NCI-H82 (cell line): ENCODE measurements around the gene NDUFB7.
"Not testable (repeated sequence)": the region's sequence is repeated elsewhere in the genome, so short reads cannot be mapped to it uniquely, and the experiment has no call there.

Source experiments
- DNase-seq: peaks from one replicate; lab custom pipeline; 2025; lab: John Stamatoyannopoulos, UW

The NDUFB7 gene

DNA sequence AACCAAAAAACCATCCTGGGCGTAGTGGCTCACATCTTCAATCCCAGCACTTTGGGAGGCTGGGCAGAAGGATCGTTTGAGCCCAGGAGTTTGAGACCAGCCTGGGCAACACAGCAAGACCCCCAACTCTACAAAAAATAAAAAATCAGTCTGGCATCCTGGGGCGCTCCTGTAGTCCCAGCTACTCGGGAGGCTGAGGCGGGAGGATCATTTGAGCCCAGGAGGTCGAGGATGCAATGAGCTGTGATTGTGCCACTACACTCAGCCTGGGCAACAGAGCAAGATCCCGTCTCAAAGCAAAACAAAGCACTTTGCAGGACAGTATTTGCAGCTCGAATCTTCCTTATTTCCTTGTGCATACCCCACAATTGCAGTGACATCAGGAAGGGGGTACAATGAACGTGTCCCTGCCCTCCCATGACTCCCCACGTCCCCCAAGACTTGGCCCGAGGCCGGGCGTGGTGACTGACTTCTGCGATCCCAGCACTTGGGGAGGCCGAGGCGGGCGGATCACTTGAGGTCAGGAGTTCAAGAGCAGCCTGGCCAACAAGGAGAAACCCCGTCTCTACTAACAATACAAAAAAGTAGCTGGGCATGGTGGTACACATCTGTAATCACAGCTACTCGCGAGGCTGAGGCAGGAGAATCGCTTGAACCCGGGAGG lies 870 bp downstream of the NDUFB7 start:
- no peak for DNase-seq

DNA sequence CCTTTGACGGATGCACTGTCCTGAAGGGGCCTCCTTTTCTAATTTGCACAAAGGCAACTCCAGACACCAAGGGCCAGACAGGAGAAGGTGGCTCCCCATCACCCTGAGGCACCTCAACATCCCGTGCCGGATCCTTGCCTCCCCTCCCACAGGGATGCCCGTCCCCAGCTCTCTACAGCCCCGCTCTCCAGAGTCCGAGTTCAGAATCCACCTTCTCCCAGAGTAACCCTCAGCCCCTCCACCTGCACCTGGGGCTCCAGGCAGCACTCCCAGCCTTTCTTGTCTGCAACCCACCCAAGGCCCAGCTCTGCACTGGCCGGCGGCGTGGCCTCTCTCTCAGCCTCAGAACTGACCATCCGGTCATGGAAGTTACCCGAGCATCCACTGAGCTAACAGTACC lies 4.8 kb downstream of the NDUFB7 start:
- no peak for DNase-seq

DNA sequence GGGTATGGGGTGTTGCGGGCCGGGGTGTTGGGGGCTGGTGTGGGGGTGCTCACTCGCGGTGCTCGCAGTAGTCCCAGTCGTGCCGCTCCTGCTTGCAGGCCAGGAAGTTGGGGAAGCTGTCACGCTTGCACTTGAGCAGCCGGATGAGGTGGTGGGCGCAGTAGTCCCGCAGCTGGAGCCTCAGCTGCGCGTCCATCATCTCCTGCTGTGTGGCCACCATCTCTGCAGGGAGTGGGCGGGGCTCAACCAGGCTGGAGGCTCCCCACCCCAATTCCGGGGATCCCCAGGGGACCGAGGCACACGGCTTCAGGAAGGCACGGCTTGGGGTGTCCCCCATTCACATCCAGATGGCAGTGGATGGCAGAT lies 5.2 kb downstream of the NDUFB7 start:
- no peak for DNase-seq

GRCh38 chr19:14565765-14566711 lies 5.8 kb downstream of the NDUFB7 start:
- DNase-seq = no peak

DNA sequence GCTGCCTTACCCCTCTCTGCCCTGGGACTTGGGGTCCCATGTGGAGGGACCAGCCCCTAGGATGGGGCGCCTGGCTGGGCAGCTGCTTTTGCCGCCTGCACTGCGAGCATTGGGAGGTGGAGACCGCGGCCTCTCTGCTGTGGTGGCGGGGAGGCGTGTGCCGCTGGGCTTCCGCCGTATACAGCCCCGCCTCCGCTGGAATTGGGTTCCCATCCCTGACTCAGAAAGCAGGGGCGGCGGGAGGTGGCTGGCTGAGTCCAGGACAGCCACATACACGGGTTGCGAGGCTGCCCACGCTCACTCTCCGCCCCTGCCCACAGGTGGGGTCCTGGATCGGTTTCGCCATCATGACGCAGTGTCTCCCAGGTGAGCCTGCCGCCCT lies 6.6 kb downstream of the NDUFB7 start:
- DNase-seq = no peak

DNA sequence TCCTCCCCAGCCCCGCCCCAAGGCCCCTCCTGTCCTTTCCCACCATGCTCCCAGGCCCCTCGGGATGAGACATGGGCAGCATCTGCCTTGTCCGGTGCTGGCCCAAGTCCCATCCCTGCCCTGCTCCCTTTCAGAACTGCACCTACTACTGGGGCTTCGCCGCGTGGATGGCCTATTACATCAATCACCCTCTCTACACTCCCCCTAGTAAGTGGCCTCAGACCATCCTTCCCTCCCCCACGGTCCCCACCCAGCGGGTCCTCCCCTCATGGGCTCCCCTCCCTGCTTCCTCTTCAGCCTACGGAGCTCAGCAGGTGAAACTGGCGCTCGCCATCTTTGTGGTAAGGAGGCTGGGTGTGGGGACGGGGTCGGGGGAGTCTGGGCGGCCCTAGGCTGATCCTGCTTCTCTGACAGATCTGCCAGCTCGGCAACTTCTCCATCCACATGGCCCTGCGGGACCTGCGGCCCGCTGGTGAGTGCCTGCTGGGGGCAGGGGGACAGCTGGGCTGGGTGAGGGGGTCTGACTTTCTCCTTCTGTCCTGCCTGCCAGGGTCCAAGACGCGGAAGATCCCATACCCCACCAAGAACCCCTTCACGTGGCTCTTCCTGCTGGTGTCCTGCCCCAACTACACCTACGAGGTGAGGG lies 7.1 kb downstream of the NDUFB7 start:
- not testable (repeated sequence) for DNase-seq

GRCh38 chr19:14563989-14564651 lies 7.7 kb downstream of the NDUFB7 start:
- DNase-seq = peak; percentile 99

DNA sequence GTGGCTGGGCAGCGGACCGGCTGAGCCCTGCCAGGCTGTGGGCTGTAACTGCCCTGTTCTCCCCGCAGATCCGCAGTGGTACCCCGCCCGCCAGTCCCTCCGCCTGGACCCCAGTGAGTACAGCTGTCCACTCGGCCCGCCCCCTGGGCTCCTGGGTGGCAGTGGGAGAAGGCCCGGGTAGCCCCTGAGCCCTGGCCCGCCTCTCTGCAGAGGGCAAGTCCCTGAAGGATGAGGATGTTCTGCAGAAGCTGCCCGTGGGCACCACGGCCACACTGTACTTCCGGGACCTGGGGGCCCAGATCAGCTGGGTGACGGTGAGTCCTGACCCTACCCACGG lies 8.3 kb downstream of the NDUFB7 start:
- no peak for DNase-seq

GRCh38 chr19:14562660-14563589 lies 8.9 kb downstream of the NDUFB7 start:
- no peak for DNase-seq

DNA sequence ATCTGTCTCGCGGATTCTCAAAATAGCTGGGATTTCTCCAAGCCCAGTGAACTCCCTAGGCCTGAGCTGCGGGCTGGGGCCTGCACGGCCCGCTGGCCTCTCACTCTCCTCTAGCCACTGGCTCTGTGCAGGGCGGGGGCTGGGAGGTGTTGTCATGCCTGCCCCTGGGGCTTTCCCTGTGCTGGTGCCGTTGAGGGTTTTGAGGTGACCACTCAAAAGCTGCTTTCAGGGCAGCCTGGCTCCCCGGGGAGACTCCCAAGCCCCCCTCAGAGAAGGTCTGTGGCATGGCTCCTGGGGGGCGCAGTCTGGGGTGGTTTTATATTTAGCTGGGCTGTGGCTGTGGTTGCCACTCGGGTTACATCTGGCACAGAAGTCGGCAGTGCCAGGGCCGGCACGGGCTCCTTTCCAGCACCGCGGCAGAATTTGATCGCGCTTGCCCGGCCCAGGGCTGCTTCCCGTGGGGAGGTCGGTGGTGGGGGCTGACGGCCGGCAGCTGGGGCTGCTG lies 10.0 kb downstream of the NDUFB7 start:
- no peak for DNase-seq

GRCh38 chr19:14561249-14561648 lies 10.6 kb downstream of the NDUFB7 start:
- no peak for DNase-seq

GRCh38 chr19:14560776-14561108 lies 11.1 kb downstream of the NDUFB7 start:
- no peak for DNase-seq

DNA sequence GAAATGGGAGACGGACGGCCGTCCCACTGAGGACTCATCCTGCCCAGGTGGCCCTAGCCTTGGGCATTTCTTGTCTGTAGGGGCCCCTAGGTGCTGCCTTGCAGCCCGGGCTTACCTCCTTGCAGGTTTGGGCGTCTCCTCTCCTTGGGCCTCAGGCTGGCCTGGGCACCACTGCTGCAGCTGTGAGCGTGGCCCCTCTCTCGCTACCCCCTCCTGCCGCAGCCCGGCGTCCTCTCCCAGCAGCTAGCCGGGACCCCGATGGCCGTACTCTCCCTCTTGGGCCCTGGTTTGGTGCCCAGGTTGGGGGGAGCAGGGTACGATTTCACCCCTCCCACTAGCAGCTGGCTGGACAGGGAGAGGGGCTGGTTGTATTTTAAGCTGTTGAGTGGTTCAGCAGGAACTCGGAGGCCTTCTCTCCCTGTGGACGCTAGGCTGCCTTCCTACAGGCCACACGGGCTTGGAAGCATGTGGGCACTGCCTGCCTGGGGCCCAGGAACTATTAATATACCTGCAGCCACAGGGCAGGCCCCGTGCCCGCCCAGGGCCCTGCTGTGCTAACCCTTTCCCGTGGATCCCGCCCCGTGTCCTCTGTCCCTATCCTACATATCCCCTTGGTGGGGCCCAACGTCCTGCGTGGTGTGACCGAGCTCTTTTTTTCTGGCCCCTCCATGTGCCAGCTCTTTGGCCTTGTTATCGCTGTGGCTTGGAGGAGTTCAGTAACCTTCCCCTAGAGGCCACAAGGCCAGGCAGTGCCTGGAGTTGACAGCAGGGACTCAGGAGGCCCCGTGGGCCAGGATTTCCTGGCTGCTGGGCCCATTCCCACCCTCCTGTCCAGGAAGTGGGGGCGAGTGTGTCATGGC lies 11.7 kb downstream of the NDUFB7 start:
- DNase-seq = no peak

DNA sequence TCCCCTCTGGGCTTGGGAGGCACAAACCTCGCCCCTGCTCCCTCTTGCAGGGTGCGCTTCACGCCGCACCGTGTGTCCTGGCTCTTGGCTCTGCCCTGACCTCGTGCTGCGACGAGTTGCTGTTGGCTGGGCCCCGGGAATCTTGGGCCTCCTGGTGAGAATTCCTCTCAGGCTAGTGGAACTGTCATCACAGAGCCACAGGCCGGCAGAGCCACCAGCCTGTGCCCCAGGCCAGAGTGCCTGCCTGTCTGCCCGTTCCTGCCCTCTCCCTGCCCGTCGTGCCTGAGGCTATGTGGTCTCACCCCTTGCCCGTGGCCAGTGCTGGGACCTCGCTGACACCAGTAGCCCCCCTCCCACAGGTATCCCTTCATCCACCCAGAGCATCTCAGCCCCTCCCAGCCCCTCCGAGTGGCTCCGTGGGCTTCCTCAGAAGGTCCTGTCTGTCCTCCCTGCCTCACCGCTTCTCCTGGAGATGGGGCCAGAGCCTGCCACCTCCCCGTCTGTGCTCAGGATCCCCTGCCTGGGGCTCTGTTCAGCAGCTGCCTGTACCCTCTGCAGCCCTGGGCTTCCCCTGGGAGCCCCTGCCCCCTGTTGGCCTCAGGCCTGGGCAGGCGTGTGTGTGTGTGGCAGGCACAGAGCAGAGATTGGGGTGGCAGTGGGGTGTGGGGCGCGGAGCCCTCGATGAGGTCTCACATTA lies 13.3 kb downstream of the NDUFB7 start:
- no peak for DNase-seq

- DNase-seq = peak; percentile 84
Observed at GRCh38 chr19:14556662-14557188, 15.1 kb downstream of the NDUFB7 start.

DNA sequence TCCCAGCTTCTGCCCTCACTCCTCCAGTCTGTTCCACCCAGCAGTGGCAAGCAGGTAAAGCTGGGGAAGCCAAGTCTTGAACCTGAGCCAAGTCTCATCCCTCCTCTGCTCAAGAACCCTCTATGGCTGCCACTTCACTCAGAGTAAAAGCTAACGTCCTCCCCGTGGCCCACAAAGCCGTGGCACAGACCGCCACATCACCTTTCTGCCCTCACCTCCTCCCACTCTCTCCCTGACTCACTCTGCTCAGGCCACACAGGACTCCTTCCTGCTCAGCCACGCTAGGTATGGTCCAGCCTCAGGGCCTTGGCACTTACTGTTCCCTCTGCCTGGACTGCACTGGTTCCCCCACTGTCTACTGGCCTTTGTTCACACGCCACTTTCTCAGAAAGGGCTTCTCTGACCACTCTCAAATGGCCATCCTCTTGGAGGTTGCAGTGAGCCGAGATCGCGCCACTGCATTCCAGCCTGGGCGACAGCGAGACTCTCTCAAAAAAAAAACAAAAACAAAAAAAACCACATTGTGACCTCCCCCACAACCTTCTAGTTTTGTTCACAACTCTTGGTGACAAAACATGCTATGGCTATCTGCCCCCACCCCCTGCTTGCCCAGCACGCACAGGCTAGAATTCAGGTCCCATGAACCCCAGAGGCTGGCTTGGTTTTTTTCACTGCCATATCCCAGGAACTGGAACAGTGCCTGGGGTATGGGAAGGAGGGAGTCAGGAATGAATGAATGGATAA lies 15.8 kb downstream of the NDUFB7 start:
- DNase-seq = no peak

DNA sequence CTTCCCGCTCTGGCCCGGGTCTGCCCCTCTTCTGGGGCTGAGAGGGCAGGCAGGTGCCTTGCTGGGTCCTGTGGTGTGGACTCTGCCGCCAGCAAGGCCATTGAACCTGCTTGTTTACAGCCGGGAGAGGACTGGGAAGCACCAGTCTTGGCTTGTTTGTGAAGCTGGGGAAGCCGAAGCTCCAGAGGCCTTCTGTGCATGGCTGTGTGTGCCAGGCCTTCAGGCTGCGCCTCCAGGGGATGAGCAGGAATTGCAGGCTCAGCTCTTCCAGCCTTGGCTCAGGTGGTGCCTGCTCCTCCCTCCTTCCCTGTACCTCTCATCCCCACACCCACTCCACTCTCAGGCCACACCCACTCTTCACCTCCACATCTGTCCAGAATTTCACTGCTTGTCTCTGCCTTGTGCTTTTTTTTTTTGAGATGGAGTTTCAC lies 17.5 kb downstream of the NDUFB7 start:
- peak; percentile 56 for DNase-seq

GRCh38 chr19:14553939-14554243 lies 18.0 kb downstream of the NDUFB7 start:
- DNase-seq = no peak
